C4-2B (cell line): ENCODE results near the gene TCHH.

ENCODE experiments used
- CTCF ChIP-seq: fragments of 450-650 bp; conservative IDR thresholded peaks from 2 replicates; pipeline ENCODE4 v1.5.1; 2017; ENCODE audit warnings: mild to moderate bottlenecking
- ZFX ChIP-seq: fragments of 450-650 bp; IDR thresholded peaks from 2 replicates; pipeline ENCODE4 v1.6.1; 2017

- TF ChIP-seq CTCF (no peak), ZFX (no peak)
Measured at GRCh38 chr1:152115344-152115743, at the start of gene TCHH.
